Endothelial cell of umbilical vein (primary cell): Measurements from ENCODE around the gene PPIE. TPM values are rescaled to one million over a fixed set of nuclear protein-coding genes. Genes with fewer than 3 reads are reported as not detected.

ENCODE experiments used
- BruUV-seq: library from RNA; stranded (reverse); fragments of 400-500 nt; replicated peaks from 2 replicates; lab custom pipeline; 2021; lab: Mats Ljungman, UMichigan
- CTCF ChIA-PET: fragments of 300-600, 350-600 bp; sonication (Branson Sonifier 250); formaldehyde crosslinking; loops from one replicate; lab custom pipeline; 2021; ENCODE audit warnings: antibody characterized with exemption, inconsistent platforms; lab: Charles Lee
- POLR2A ChIA-PET: fragments of 300-600, 350-600 bp; sonication (Branson Sonifier 250); formaldehyde crosslinking; loops from one replicate; lab custom pipeline; 2021; ENCODE audit warnings: antibody characterized with exemption, inconsistent platforms; lab: Charles Lee
- DNase-seq: peaks from one replicate; pipeline ENCODE4 v3.0.0-alpha.2; 2011; ENCODE audit warnings: low read depth, low spot score
- FAIRE-seq: peaks from 2 replicates; lab custom pipeline; 2011; peaks lifted over from hg19 to GRCh38; lab: Jason Lieb, UNC
- H2AFZ ChIP-seq: 2 replicates; pipeline ENCODE4 v1.6.0; 2012; ENCODE audit warnings: low read depth, low read length, control low read depth, inconsistent platforms
- H3K27ac ChIP-seq: 2 replicates; pipeline ENCODE4 v1.5.1; 2011; ENCODE audit warnings: low read depth, mild to moderate bottlenecking, control low read depth, low read length, moderate library complexity; ENCODE audit not compliant: insufficient read depth
- H3K27me3 ChIP-seq, 2 experiments: 2 replicates each; pipeline versions ENCODE4 v1.6.0 to v1.6.1; 2011; ENCODE audit warnings: low read length in 2 of 2, mixed read lengths in 1 of 2; ENCODE audit not compliant: control insufficient read depth in 2 of 2, insufficient read depth in 2 of 2
- H3K36me3 ChIP-seq, 2 experiments: 2 replicates in 1 of 2; 3 replicates in 1 of 2; pipeline ENCODE4 v1.5.1; 2011; ENCODE audit warnings: low read length in 2 of 2, mild to moderate bottlenecking in 1 of 2, moderate library complexity in 1 of 2; ENCODE audit not compliant: control insufficient read depth in 2 of 2, insufficient read depth in 2 of 2; ENCODE audit errors: extremely low read depth in 1 of 2
- H3K4me1 ChIP-seq: 3 replicates; pipeline ENCODE4 v1.5.1; 2011; ENCODE audit warnings: mild to moderate bottlenecking, low read length; ENCODE audit not compliant: control insufficient read depth, insufficient read depth; ENCODE audit errors: extremely low read depth
- H3K4me2 ChIP-seq: 2 replicates; pipeline ENCODE4 v1.6.1; 2011; ENCODE audit warnings: low read length, control low read depth, mixed read lengths; ENCODE audit not compliant: insufficient read depth
- H3K4me3 ChIP-seq, 3 experiments: fragments of 200-600 bp in 1 of 3; sonication (generic), shearing (Covaris generic) in 1 of 3; replicated peaks in 1 of 3; 2 replicates each; pipeline ENCODE4 v1.5.1; 2011 to 2016; ENCODE audit warnings: control low read depth in 3 of 3, low read length in 3 of 3, mild to moderate bottlenecking in 2 of 3, inconsistent platforms in 1 of 3, low read depth in 1 of 3, moderate library complexity in 1 of 3; ENCODE audit not compliant: insufficient read depth in 1 of 3
- H3K79me2 ChIP-seq: 2 replicates; pipeline ENCODE4 v1.6.0; 2012; ENCODE audit warnings: low read length, inconsistent platforms; ENCODE audit not compliant: control insufficient read depth, insufficient read depth
- H3K9ac ChIP-seq: replicated peaks from 2 replicates; pipeline ENCODE3; 2011; ENCODE audit warnings: low read length, control low read depth; ENCODE audit not compliant: insufficient read depth; ENCODE audit errors: extremely low read depth
- H3K9me1 ChIP-seq: replicated peaks from 3 replicates; pipeline ENCODE4 v1.6.0; 2011; ENCODE audit warnings: mild to moderate bottlenecking, low read length; ENCODE audit not compliant: control insufficient read depth, insufficient read depth; ENCODE audit errors: extremely low read depth
- H3K9me3 ChIP-seq: replicated peaks from 2 replicates; pipeline ENCODE4 v1.5.1; 2012; ENCODE audit warnings: low read length, inconsistent platforms; ENCODE audit not compliant: control insufficient read depth, insufficient read depth
- H4K20me1 ChIP-seq: replicated peaks from 2 replicates; pipeline ENCODE3; 2011; ENCODE audit warnings: mild to moderate bottlenecking, low read length; ENCODE audit not compliant: control insufficient read depth, insufficient read depth; ENCODE audit errors: extremely low read depth
- CTCF ChIP-seq, 2 donors: IDR thresholded peaks; 1 replicate in 1 of 2; 2 replicates in 1 of 2; pipeline ENCODE4 v1.5.1; 2011; ENCODE audit warnings: low read length in 2 of 2, mild to moderate bottlenecking in 2 of 2, moderate library complexity in 2 of 2, control low read depth in 1 of 2, inconsistent platforms in 1 of 2, low read depth in 1 of 2; ENCODE audit not compliant: insufficient read depth in 1 of 2; ENCODE audit errors: extremely low read depth in 1 of 2
- EZH2 ChIP-seq: IDR thresholded peaks from 2 replicates; pipeline ENCODE4 v1.6.1; 2012; ENCODE audit warnings: borderline replicate concordance, low read depth, mild to moderate bottlenecking, moderate library complexity, low read length, inconsistent platforms; ENCODE audit not compliant: severe bottlenecking
- FOS ChIP-seq: IDR thresholded peaks from 2 replicates; pipeline ENCODE4 v1.6.1; 2011; ENCODE audit warnings: mild to moderate bottlenecking, low read length, moderate library complexity, borderline replicate concordance; ENCODE audit not compliant: insufficient read depth
- GATA2 ChIP-seq: IDR thresholded peaks from 2 replicates; pipeline ENCODE4 v1.7.0; 2011; ENCODE audit warnings: low read depth, mild to moderate bottlenecking, moderate library complexity, mixed read lengths, low read length; ENCODE audit not compliant: insufficient read length, insufficient read depth
- JUN ChIP-seq: IDR thresholded peaks from 2 replicates; pipeline ENCODE4 v1.6.1; 2011; ENCODE audit warnings: borderline replicate concordance, low read depth; ENCODE audit not compliant: insufficient read length, insufficient read depth
- MAX ChIP-seq: IDR thresholded peaks from 2 replicates; pipeline ENCODE4 v1.6.1; 2011; ENCODE audit not compliant: insufficient read depth, insufficient read length
- MYC ChIP-seq: IDR thresholded peaks from one replicate; pipeline ENCODE4 v1.6.1; 2011; ENCODE audit warnings: mild to moderate bottlenecking, low read depth, low read length
- POLR2A ChIP-seq: IDR thresholded peaks from 2 replicates; pipeline ENCODE4 v1.6.1; 2012; ENCODE audit warnings: low read depth, mild to moderate bottlenecking, control low read depth, low read length
- dilution Hi-C: fragments of 300-500 bp; cut with MboI; formaldehyde crosslinking; loops from one replicate; pipeline ENCODE4 v1.15.0; 2019; ENCODE audit warnings: low sequenced_read_pairs; ENCODE audit not compliant: extremely low pct_ligation_motif_present
- intact Hi-C: fragments of 100-400 bp; cut with micrococcal nuclease; formaldehyde crosslinking; loops from one replicate; pipeline ENCODE4 v1.10.0; 2022
- polyA plus RNA-seq, 4 experiments: library from polyadenylated mRNA; depleted of rRNA in 3 of 4; stranded (reverse) in 3 of 4; unstranded in 1 of 4; fragments of >200 nt; gene quantifications; 2 replicates each; pipeline versions ENCODE4 v1.2.1 to v1.2.3, GENCODE V29; 2011 to 2012; ENCODE audit warnings: missing spikeins in 1 of 4
- total RNA-seq: library from RNA; stranded (reverse); gene quantifications from 2 replicates; pipeline ENCODE4 v1.2.3, GENCODE V29; 2021

Gene PPIE
- total and polyA plus RNA-seq, 2 donors (not counting 3 experiments of a cell fraction or from before 2014, with no cell fraction given) = 44.4 to 74.9 TPM

- ChIA-PET POLR2A (no interaction called here), CTCF (interaction anchor here (6.1 kb wide), 1 partner anchor 50 kb away, joined by 68 read pairs; the partner anchor contains the start of gene NT5C1A)
- no peak overlapping the region for H2AFZ ChIP-seq
- dilution Hi-C loops (no loop called here), intact Hi-C loops (loop anchor here (5.0 kb wide), 2 partner anchors 69 to 229 kb away; partner anchors contain the start of gene BMP8A)
- H3K9me1 ChIP-seq = no peaks in the 10 kb centered on the region
- FAIRE-seq (no peak), DNase-seq (no peak)
- H4K20me1 ChIP-seq = no peaks in the 10 kb centered on the region
- no peaks in the 10 kb centered on the region for H3K4me1 ChIP-seq
- no TSS peak for BruUV-seq
- no peaks in the 10 kb centered on the region for H3K36me3 ChIP-seq
- no peak overlapping the region for H3K9ac ChIP-seq
- no peaks in the 10 kb centered on the region for H3K79me2 ChIP-seq
- H3K4me2 ChIP-seq = no peak overlapping the region
- H3K27ac ChIP-seq = no peak overlapping the region
- H3K4me3 ChIP-seq = no peak overlapping the region
- no peaks in the 10 kb centered on the region for H3K9me3 ChIP-seq
- H3K27me3 ChIP-seq = peaks cover 29 to 65% of the 10 kb centered on the region in 2 experiments
- TF ChIP-seq MAX (no peak), MYC (no peak), FOS (no peak), EZH2 (no peak), CTCF (IDR thresholded peaks at IDR 0.05; ENCODE audit: extremely low read depth in 1 of 2, insufficient read depth in 1 of 2, low read depth in 1 of 2, low read length in 2 of 2) (no peak), GATA2 (no peak), POLR2A (no peak), JUN (no peak)
Measured at GRCh38 chr1:39721664-39722063, 17.0 kb upstream of the PPIE start.
